A673 (cell line): ENCODE measurements around the gene BLOC1S5.

Source experiments
- EZH2 ChIP-seq: fragments of 200-600 bp; sonication (generic); IDR thresholded peaks from 2 replicates; pipeline ENCODE4 v1.6.1; 2017; ENCODE audit warnings: borderline replicate concordance, low read depth, mild to moderate bottlenecking, mixed read lengths, antibody characterized with exemption, low read length; ENCODE audit not compliant: poor library complexity, severe bottlenecking
- TF ChIP-seq, protein P1 (sequence below): fragments of 300-800, 200-600 bp; sonication (generic); conservative IDR thresholded peaks from 2 replicates; pipeline ENCODE4 v1.5.1; 2017; ENCODE audit warnings: low read depth, mild to moderate bottlenecking, antibody characterized with exemption, low read length, moderate library complexity, mixed read lengths

- TF ChIP-seq, protein P1, sequence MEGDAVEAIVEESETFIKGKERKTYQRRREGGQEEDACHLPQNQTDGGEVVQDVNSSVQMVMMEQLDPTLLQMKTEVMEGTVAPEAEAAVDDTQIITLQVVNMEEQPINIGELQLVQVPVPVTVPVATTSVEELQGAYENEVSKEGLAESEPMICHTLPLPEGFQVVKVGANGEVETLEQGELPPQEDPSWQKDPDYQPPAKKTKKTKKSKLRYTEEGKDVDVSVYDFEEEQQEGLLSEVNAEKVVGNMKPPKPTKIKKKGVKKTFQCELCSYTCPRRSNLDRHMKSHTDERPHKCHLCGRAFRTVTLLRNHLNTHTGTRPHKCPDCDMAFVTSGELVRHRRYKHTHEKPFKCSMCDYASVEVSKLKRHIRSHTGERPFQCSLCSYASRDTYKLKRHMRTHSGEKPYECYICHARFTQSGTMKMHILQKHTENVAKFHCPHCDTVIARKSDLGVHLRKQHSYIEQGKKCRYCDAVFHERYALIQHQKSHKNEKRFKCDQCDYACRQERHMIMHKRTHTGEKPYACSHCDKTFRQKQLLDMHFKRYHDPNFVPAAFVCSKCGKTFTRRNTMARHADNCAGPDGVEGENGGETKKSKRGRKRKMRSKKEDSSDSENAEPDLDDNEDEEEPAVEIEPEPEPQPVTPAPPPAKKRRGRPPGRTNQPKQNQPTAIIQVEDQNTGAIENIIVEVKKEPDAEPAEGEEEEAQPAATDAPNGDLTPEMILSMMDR: no peak
- no peak for TF ChIP-seq EZH2
These were observed 70.2 kb downstream of the BLOC1S5 start for GRCh38 chr6:7993952-7994351.
